Activated CD4-positive, alpha-beta T cell treated with anti-CD3 and anti-CD28 coated beads, Interleukin-2, Interleukin-6, amounts not matched to agents 100 ng/mL and 50 ng/mL, durations not matched to agents 16 hours and 8 hours (primary cell): ENCODE results near the gene KLKB1.
"Not testable (repeated sequence)": the region's sequence is repeated elsewhere in the genome, so short reads cannot be mapped to it uniquely, and the experiment has no call there.

Experiments
- DNase-seq: peaks from one replicate; pipeline ENCODE4 v3.0.0-alpha.2; 2020

KLKB1 gene

GRCh38 chr4:186227744-186228513, 622 bp downstream of the KLKB1 start:
- no peak for DNase-seq

- no peak for DNase-seq
Measured at GRCh38 chr4:186228514-186228894, 1.2 kb downstream of the KLKB1 start.

DNA sequence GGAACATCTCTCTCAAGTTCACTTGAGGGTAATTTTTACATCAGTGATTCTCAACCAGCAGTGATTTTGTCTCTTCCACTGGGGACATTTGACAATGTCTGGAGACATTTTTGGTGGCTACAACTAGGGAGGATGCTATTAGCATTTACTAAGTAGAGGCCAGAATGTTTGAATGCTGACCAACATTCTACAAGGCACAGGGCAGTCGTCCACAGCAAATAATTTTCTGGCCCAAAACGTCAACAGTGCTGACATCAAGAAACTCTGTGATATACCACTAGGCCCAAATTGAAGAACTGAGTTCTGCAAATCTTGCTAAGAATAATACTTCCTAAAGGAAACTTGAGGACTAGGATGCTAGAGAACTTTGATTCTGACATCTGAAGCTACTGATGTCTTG, 7.1 kb downstream of the KLKB1 start:
- DNase-seq: no peak

GRCh38 chr4:186236126-186236525, 8.8 kb downstream of the KLKB1 start:
- DNase-seq: no peak

DNA sequence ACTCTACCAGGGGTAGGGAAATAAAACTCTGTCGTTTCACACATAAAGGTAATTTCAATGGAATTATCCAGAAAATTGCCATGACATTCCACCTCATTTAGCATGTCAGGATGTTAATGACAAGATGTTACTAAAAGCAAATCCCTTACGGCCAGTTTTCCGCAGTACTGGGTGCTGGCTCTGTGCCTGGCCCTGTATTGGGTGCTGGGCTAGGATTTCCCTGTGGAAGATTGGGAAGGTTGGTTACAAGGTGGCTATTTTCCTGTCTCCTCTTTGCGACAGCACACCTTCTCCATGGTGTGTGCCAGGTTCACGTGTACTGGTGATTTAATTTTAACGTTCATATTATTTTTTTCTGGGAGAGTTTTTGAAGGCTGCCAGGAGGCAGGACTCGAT, 13.1 kb downstream of the KLKB1 start:
- DNase-seq: no peak

GRCh38 chr4:186240848-186241491, 13.7 kb downstream of the KLKB1 start:
- no peak for DNase-seq

- no peak for DNase-seq
Measured at GRCh38 chr4:186241616-186242015, 14.3 kb downstream of the KLKB1 start.

DNA sequence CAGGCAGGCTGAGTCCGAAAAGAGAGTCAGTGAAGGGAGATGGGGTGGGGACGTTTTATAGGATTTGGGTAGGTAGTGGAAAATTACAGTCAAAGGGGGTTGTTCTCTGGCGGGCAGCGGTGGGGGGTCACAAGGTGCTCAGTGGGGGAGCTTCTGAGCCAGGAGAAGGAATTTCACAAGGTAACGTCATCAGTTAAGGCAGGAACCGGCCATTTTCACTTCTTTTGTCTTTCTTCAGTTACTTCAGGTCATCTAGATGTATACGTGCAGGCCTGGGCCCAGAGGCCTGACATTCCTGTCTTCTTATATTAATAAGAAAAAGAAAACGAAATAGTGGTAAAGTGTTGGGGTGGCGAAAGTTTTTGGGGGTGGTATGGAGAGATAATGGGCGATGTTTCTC, 14.7 kb downstream of the KLKB1 start:
- DNase-seq: not testable (repeated sequence)

- DNase-seq: no peak
Measured at GRCh38 chr4:186243331-186243730, 16.0 kb downstream of the KLKB1 start.

DNA sequence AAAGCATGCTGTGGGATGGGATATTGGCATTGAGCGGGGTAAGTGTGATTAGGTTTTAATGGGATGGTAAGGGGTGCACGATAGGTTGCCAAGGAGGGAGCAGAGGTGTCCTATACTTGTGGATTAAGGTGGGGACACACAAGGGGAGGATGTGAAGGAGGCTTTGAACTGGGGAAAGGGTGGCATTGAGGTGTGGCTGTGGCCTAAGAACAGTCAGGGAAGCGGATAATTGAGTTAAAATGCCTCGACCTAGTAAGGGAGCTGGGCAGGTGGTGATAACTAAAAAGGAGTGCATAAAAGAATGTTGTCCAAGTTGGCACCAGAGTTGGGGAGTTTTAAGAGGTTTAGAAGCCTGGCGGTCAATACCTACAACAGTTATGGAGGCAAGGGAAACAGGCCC, 17.5 kb downstream of the KLKB1 start:
- DNase-seq: no peak

GRCh38 chr4:186247062-186247752, 19.9 kb downstream of the KLKB1 start:
- DNase-seq: not testable (repeated sequence)

DNA sequence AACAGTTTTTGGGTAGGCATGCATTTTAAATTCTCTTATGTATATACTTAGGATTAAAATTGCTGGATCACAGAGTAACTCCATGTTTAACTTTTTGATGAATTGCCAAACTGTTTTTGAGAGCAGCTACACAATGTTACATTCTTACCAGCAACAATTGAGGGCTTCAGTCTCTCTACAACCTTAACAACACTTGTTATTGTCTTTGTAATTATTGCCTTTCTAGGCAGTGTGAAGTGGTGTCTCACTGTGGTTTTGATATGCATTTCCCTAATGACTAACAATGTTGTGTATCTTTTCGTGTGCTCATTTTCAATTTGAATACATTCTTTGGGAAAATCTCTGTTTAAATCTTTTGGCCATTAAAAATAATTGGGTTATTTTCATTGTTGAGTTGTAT, 21.3 kb downstream of the KLKB1 start:
- no peak for DNase-seq

- DNase-seq: no peak
Measured at GRCh38 chr4:186249785-186250754, 22.8 kb downstream of the KLKB1 start.

DNA sequence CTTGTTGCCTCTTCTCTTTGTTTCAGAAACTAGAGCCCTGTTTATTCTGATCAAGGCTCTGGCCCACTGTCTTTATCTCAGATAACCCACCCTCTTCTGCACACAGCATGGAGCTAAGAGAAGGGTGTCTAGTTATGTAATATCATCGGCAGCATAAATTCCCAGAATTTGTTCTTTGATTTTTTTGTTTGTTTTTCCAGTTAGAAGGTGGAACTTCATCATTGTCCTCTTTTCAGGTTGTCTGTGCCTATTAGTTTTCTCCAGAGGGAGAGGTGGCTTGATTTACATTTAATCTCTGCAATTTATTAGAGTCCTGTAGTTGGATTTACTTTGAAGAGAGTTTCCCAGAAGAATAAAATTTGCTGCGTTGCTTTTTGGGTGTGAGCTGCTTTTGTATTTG, 23.5 kb downstream of the KLKB1 start:
- no peak for DNase-seq

GRCh38 chr4:186255122-186255521, 27.8 kb downstream of the KLKB1 start:
- no peak for DNase-seq

DNA sequence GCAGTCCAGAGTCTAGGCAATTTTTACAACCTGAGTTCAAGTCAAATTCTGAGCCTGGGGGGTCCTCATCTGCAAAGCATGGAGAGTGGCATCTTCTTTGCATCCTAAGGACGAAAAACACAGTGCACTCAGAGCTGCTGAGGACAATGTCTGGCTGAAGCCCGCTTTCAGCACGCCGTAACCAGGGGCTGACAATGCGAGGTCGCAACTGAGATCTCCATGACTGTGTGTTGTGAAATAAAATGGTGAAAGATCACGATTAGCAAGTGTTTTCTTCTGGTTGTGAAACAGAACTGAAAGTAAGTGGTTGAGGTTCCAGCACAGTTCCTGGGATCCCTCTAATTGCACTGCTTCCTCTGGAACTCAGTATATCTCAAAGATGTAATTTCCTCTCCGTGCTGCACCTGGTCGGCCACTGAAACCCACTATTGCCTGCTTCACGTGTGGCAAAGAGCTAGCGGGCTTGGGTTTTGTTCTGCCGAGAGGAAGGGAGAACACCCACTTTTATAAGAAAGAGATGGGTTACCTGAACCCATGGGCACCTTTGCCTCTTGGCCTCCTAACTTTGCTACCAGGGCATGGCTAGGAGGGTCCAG, 31.0 kb downstream of the KLKB1 start:
- DNase-seq: no peak

- no peak for DNase-seq
Measured at GRCh38 chr4:186260117-186260503, 32.8 kb downstream of the KLKB1 start.

DNA sequence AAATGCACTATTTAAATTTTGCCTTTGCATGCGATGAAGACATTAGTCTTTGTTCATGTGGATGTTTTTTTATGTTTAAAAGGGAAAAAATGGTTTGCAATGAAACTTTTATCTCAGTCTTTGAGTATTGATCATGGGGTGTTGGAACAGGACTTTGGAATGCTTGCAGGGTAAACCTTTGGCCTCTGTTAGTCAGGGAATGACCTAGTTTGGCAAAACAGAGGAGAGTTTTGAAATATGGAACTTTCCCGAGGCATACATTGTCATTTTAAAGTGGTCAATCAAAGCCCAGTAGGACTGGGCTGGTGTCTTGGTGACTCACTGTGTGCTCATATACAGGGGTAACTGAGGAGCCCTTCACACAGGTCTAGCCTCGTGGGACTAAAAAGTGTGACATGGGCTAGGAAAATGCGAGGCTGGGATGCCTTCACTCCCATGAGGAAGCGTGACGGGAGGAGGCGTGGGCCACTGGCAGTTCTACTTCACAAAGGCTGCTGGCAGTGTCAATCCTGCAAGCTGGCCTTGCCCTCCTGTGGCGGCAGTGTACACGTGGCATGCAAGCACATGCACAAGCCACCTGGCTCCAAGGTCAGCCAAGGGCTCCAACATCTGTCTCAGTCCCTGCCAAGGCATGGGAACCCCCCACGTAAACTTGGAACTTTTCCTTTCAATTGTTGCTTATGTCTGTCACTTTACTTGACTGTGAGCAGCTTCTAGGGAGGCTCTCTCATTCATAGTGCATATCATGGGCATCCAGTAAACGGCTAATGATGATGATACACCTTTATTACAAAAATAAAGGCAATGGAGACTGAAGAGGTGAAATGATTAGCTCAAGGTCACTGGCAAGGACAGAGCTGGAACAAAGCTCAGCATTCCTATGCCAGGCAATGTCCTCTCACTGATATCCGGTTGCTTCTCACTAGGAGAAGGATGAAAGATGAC, 33.5 kb downstream of the KLKB1 start:
- no peak for DNase-seq

- DNase-seq: no peak
Measured at GRCh38 chr4:186264660-186265059, 37.4 kb downstream of the KLKB1 start.

DNA sequence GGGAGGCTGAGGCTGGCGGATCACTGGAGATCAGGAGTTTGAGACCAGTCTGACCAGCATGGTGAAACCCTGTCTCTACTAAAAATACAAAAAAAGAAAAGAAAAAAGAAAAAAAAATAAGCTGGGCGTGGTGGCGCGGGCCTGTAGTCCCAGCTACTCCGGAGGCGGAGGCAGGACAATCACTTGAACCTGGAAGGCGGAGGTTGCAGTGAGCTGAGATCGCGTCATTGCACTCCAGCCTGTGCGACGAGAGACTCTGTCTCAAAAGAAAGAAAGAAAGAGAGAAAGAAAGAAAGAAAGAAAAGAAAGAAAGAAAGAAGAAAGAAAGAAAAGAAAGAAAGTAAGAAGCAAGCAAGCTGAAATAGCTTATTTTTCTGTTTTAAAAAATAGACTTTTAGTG, 37.9 kb downstream of the KLKB1 start:
- DNase-seq: not testable (repeated sequence)
